Esophagus muscularis mucosa (tissue), 4 donors: ENCODE measurements around the gene DCUN1D4. TPM values are rescaled to one million over a fixed set of nuclear protein-coding genes. Genes with fewer than 3 reads are reported as not detected.
"Not testable (repeated sequence)": the region's sequence is repeated elsewhere in the genome, so short reads cannot be mapped to it uniquely, and the experiment has no call there.

Experiments
- DNase-seq: peaks from one replicate; pipeline ENCODE4 v3.0.0-alpha.2; 2017; ENCODE audit errors: extremely low spot score
- H3K27ac ChIP-seq, 4 donors: fragments of 200-600 bp; sonication (generic); replicated peaks in 1 of 4; 1 replicate in 3 of 4; 2 replicates in 1 of 4; pipeline ENCODE4 v1.5.1; 2016 to 2019; ENCODE audit warnings: mild to moderate bottlenecking in 1 of 4
- H3K27me3 ChIP-seq, 4 donors: fragments of 200-600 bp; sonication (generic); one replicate each; pipeline versions ENCODE4 v1.5.1 to v1.6.0; 2016 to 2019
- H3K36me3 ChIP-seq, 4 donors: fragments of 200-600 bp; sonication (generic); one replicate each; pipeline ENCODE4 v1.5.1; 2016 to 2019
- H3K4me1 ChIP-seq, 4 donors: fragments of 200-600 bp; sonication (generic); one replicate each; pipeline ENCODE4 v1.5.1; 2016 to 2019
- H3K4me3 ChIP-seq, 4 donors: fragments of 200-600 bp; sonication (generic); 1 replicate in 2 of 4; 2 replicates in 2 of 4; pipeline ENCODE4 v1.5.1; 2016 to 2019; ENCODE audit warnings: mild to moderate bottlenecking in 4 of 4, moderate library complexity in 1 of 4
- H3K9me3 ChIP-seq, 4 donors: fragments of 200-600 bp; sonication (generic); 1 replicate in 3 of 4; 2 replicates in 1 of 4; pipeline ENCODE4 v1.5.1; 2016 to 2019
- CTCF ChIP-seq, 3 experiments: fragments of 200-600 bp in 2 of 3; fragments of 450-650 bp in 1 of 3; sonication (generic) in 2 of 3; IDR thresholded peaks; one replicate each; pipeline ENCODE4 v1.5.1; 2017 to 2019; ENCODE audit warnings: antibody characterized with exemption in 3 of 3, mild to moderate bottlenecking in 2 of 3, moderate library complexity in 1 of 3
- EP300 ChIP-seq: sonication (generic); formaldehyde crosslinking; IDR thresholded peaks from one replicate; pipeline ENCODE4 v1.6.1; 2017; ENCODE audit warnings: antibody characterized with exemption
- POLR2A ChIP-seq: fragments of 450-650 bp; IDR thresholded peaks from one replicate; pipeline ENCODE4 v1.6.1; 2017; ENCODE audit warnings: antibody characterized with exemption, moderate library complexity, mild to moderate bottlenecking, low read depth
- POLR2AphosphoS5 ChIP-seq, 2 donors: sonication (generic); formaldehyde crosslinking; IDR thresholded peaks; one replicate each; pipeline ENCODE4 v1.6.1; 2017; ENCODE audit warnings: antibody characterized with exemption in 2 of 2
- WGBS: methylation state at CpG from one replicate; pipeline ENCODE4 v1.1.5; 2018; 5-methylcytosine and 5-hydroxymethylcytosine counted together
- intact Hi-C: fragments of 100-400 bp; cut with DNase I; formaldehyde crosslinking; loops from one replicate; pipeline ENCODE4 v1.15.1; 2023
- total RNA-seq, 4 donors: library from RNA; depleted of rRNA; stranded (reverse); fragments of >200 nt; gene quantifications; one replicate each; pipeline versions ENCODE4 v1.1.0 to v1.2.1, GENCODE V29; 2016

The DCUN1D4 gene
- total RNA-seq, 4 donors from 2014 or later = 36.0 to 70.6 (median 51.9) TPM

- Histone ChIP-seq H3K4me3 (no peak overlapping the region), H3K9me3 (no peaks in the 10 kb centered on the region), H3K4me1 (no peaks in the 10 kb centered on the region), H3K27me3 (no peaks in the 10 kb centered on the region), H3K36me3 (no peaks in the 10 kb centered on the region), H3K27ac (no peak overlapping the region)
- TF ChIP-seq POLR2A = no peak
- TF ChIP-seq POLR2AphosphoS5 (IDR thresholded peaks at IDR 0.05) = no peak
- TF ChIP-seq CTCF (IDR thresholded peaks at IDR 0.05) = no peak
- TF ChIP-seq EP300 = no peak
- WGBS = 58% methylated on average over 2 of the region's 2 CpGs
- intact Hi-C loops = no loop called here
- no peak for DNase-seq
These were observed 89.3 kb downstream of the DCUN1D4 start for GRCh38 chr4:51932261-51932660.

GRCh38 chr4:51932684-51933083 lies 89.7 kb downstream of the DCUN1D4 start:
- H3K36me3 ChIP-seq = no peaks in the 10 kb centered on the region
- no peaks in the 10 kb centered on the region for H3K4me1 ChIP-seq
- H3K4me3 ChIP-seq = no peak overlapping the region
- H3K9me3 ChIP-seq = no peaks in the 10 kb centered on the region
- no peak for DNase-seq
- WGBS = 76% methylated on average over 3 of the region's 3 CpGs
- TF ChIP-seq POLR2A = no peak
- no peak for TF ChIP-seq EP300
- no peak for TF ChIP-seq CTCF (IDR thresholded peaks at IDR 0.05)
- no peak for TF ChIP-seq POLR2AphosphoS5 (IDR thresholded peaks at IDR 0.05)
- H3K27ac ChIP-seq = no peak overlapping the region
- intact Hi-C loops = no loop called here
- H3K27me3 ChIP-seq = no peaks in the 10 kb centered on the region

GRCh38 chr4:51940460-51940859 lies 97.5 kb downstream of the DCUN1D4 start:
- H3K9me3 ChIP-seq, intact Hi-C loops, DNase-seq, H3K36me3 ChIP-seq, H3K27ac ChIP-seq, H3K4me1 ChIP-seq, H3K4me3 ChIP-seq, H3K27me3 ChIP-seq: not testable (repeated sequence)
- WGBS = 88% methylated on average over 8 of the region's 13 CpGs

GRCh38 chr4:51942108-51942832 lies 99.3 kb downstream of the DCUN1D4 start:
- Histone ChIP-seq H3K4me3 (no peak overlapping the region), H3K4me1 (no peaks in the 10 kb centered on the region), H3K36me3 (no peaks in the 10 kb centered on the region), H3K9me3 (no peaks in the 10 kb centered on the region), H3K27ac (no peak overlapping the region), H3K27me3 (no peaks in the 10 kb centered on the region)
- TF ChIP-seq POLR2AphosphoS5 (IDR thresholded peaks at IDR 0.05) (no peak), EP300 (no peak), CTCF (IDR thresholded peaks at IDR 0.05) (no peak), POLR2A (no peak)
- WGBS = 85% methylated on average over 5 of the region's 6 CpGs
- intact Hi-C loops = no loop called here
- no peak for DNase-seq

GRCh38 chr4:51942833-51943215 lies 99.9 kb downstream of the DCUN1D4 start:
- no peaks in the 10 kb centered on the region for H3K4me1 ChIP-seq
- no peaks in the 10 kb centered on the region for H3K9me3 ChIP-seq
- no peak for TF ChIP-seq POLR2A
- TF ChIP-seq POLR2AphosphoS5 (IDR thresholded peaks at IDR 0.05) = no peak
- TF ChIP-seq CTCF (IDR thresholded peaks at IDR 0.05) = no peak
- no peak for TF ChIP-seq EP300
- no peak overlapping the region for H3K4me3 ChIP-seq
- intact Hi-C loops = no loop called here
- WGBS = 90% methylated on average over 2 of the region's 2 CpGs
- no peaks in the 10 kb centered on the region for H3K27me3 ChIP-seq
- no peak overlapping the region for H3K27ac ChIP-seq
- H3K36me3 ChIP-seq = no peaks in the 10 kb centered on the region
- DNase-seq = peak; percentile 7
